Upper lobe of right lung (tissue), 1 donor: ENCODE results near the gene RPTN. TPM values are rescaled to one million over a fixed set of nuclear protein-coding genes. Genes with fewer than 3 reads are reported as not detected.

Experiments
- ATAC-seq: fragments of 200-7000 bp; cut with Tn5 transposase; one replicate; pipeline ENCODE4 v1.9.1; 2020; ENCODE audit warnings: mild to moderate bottlenecking, moderate library complexity
- DNase-seq: peaks from one replicate; pipeline ENCODE4 v3.0.0-alpha.2; 2020
- H3K27ac ChIP-seq: fragments of 200-600 bp; one replicate; pipeline ENCODE4 v1.8.0; 2022
- H3K27me3 ChIP-seq: fragments of 200-600 bp; one replicate; pipeline ENCODE4 v1.8.0; 2022; ENCODE audit warnings: mild to moderate bottlenecking
- H3K36me3 ChIP-seq: fragments of 200-600 bp; one replicate; pipeline ENCODE4 v1.8.0; 2022
- H3K4me1 ChIP-seq: fragments of 200-600 bp; one replicate; pipeline ENCODE4 v1.8.0; 2022
- H3K4me3 ChIP-seq: fragments of 200-600 bp; one replicate; pipeline ENCODE4 v1.8.0; 2022; ENCODE audit warnings: mild to moderate bottlenecking
- H3K9me3 ChIP-seq: fragments of 200-600 bp; one replicate; pipeline ENCODE4 v1.8.0; 2022
- CTCF ChIP-seq: fragments of 200-600 bp; IDR thresholded peaks from one replicate; pipeline ENCODE4 v1.8.0; 2022; ENCODE audit warnings: antibody characterized with exemption
- intact Hi-C: fragments of 100-400 bp; cut with DNase I; formaldehyde crosslinking; loops from one replicate; pipeline ENCODE4 v1.11.0; 2022
- total RNA-seq: library from RNA; stranded (reverse); fragmentation: NEBNext Ultra II Directional; extraction: Animal tissue kit (Norgen Biotek cat#: 25700); gene quantifications from one replicate; pipeline ENCODE4 v1.2.1, GENCODE V29; 2021
- donor health status: DM: no; HTN: yes; CAD: no; lungs with severe emphysema.

RPTN gene
- total RNA-seq, 1 donor from 2014 or later: not detected

GRCh38 chr1:152162792-152163463 is 3.9 kb upstream of the RPTN start:
- Histone ChIP-seq H3K4me3 (no peak overlapping the region), H3K4me1 (peaks cover 9% of the 10 kb centered on the region), H3K9me3 (no peaks in the 10 kb centered on the region), H3K27ac (no peak overlapping the region), H3K36me3 (no peaks in the 10 kb centered on the region), H3K27me3 (no peaks in the 10 kb centered on the region)
- ATAC-seq (peak; percentile 66), DNase-seq (no peak)
- intact Hi-C loops: no loop called here
- TF ChIP-seq CTCF: no peak

- no peaks in the 10 kb centered on the region for H3K36me3 ChIP-seq
- no peak for TF ChIP-seq CTCF
- DNase-seq (no peak), ATAC-seq (peak; percentile 73)
- H3K27me3 ChIP-seq: no peaks in the 10 kb centered on the region
- H3K4me3 ChIP-seq: no peak overlapping the region
- intact Hi-C loops: no loop called here
- no peak overlapping the region for H3K27ac ChIP-seq
- H3K4me1 ChIP-seq: peaks cover 4% of the 10 kb centered on the region
- no peaks in the 10 kb centered on the region for H3K9me3 ChIP-seq
Observed at GRCh38 chr1:152160576-152160975, 1.5 kb upstream of the RPTN start.

- DNase-seq (no peak), ATAC-seq (no peak)
- Histone ChIP-seq H3K4me1 (no peaks in the 10 kb centered on the region), H3K9me3 (no peaks in the 10 kb centered on the region), H3K4me3 (no peak overlapping the region), H3K27ac (no peak overlapping the region), H3K27me3 (no peaks in the 10 kb centered on the region), H3K36me3 (no peaks in the 10 kb centered on the region)
- no peak for TF ChIP-seq CTCF
- intact Hi-C loops: no loop called here
Observed at GRCh38 chr1:152153996-152154395, 5.0 kb downstream of the RPTN start.

GRCh38 chr1:152151646-152152045 is 7.4 kb downstream of the RPTN start:
- Histone ChIP-seq H3K27ac (no peak overlapping the region), H3K27me3 (no peaks in the 10 kb centered on the region), H3K4me3 (no peak overlapping the region), H3K36me3 (no peaks in the 10 kb centered on the region), H3K4me1 (no peaks in the 10 kb centered on the region), H3K9me3 (no peaks in the 10 kb centered on the region)
- ATAC-seq (no peak), DNase-seq (no peak)
- no peak for TF ChIP-seq CTCF
- intact Hi-C loops: no loop called here

GRCh38 chr1:152148981-152149380 is 10.0 kb downstream of the RPTN start:
- ATAC-seq (no peak), DNase-seq (no peak)
- H3K4me1 ChIP-seq: no peaks in the 10 kb centered on the region
- H3K4me3 ChIP-seq: no peak overlapping the region
- intact Hi-C loops: no loop called here
- H3K9me3 ChIP-seq: no peaks in the 10 kb centered on the region
- H3K27me3 ChIP-seq: no peaks in the 10 kb centered on the region
- H3K27ac ChIP-seq: no peak overlapping the region
- H3K36me3 ChIP-seq: no peaks in the 10 kb centered on the region
- no peak for TF ChIP-seq CTCF

- Histone ChIP-seq H3K27me3 (no peaks in the 10 kb centered on the region), H3K9me3 (no peaks in the 10 kb centered on the region), H3K4me1 (no peaks in the 10 kb centered on the region), H3K4me3 (no peak overlapping the region), H3K27ac (no peak overlapping the region), H3K36me3 (no peaks in the 10 kb centered on the region)
- DNase-seq: no peak
- intact Hi-C loops: no loop called here
- no peak for ATAC-seq
- TF ChIP-seq CTCF: no peak
Observed at GRCh38 chr1:152148051-152148450, 11.0 kb downstream of the RPTN start.
